Right kidney (tissue), 1 donor: ENCODE measurements around the gene VWA8.
"Not testable (repeated sequence)": the region's sequence is repeated elsewhere in the genome, so short reads cannot be mapped to it uniquely, and the experiment has no call there.

Experiments used
- DNase-seq: peaks from one replicate; pipeline ENCODE4 v3.0.0-alpha.2; 2016

The VWA8 gene

GRCh38 chr13:41922894-41923293 is 38.0 kb downstream of the VWA8 start:
- not testable (repeated sequence) for DNase-seq

DNA sequence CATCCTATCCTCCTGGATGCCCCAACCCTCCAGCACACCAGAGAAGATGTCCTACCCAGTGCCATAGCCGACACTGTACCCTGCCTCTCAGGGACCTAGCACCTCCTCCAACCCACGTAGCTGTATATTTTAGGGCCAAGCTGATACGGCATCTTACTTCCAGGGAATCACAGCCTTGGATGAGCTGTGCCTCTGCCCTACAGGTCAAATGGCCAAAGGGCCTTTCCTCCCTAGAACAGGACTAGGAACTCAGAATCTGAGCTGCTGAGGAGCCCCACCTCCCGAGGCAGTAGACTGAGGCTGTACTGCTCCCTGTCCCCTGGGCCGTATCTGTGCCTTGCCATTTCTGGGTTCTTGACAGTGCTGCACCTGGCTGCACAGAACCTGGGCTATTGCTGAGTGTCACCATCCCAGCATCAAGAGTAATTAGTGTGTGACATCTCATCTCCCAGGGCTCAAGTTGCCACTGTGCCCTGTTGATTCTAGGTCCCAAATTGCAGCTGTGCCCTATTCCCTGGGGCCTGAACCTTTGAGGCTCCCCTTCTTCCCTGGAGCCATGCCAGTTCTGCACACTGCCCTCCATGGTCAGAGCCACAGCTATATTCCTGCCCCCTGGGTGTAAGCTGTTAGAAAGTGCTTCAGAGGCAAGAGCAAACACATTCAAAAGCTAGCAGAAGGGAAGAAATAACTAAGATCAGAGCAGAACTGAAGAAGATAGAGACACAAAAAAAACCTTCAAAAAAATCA is 41.0 kb downstream of the VWA8 start:
- no peak for DNase-seq

DNA sequence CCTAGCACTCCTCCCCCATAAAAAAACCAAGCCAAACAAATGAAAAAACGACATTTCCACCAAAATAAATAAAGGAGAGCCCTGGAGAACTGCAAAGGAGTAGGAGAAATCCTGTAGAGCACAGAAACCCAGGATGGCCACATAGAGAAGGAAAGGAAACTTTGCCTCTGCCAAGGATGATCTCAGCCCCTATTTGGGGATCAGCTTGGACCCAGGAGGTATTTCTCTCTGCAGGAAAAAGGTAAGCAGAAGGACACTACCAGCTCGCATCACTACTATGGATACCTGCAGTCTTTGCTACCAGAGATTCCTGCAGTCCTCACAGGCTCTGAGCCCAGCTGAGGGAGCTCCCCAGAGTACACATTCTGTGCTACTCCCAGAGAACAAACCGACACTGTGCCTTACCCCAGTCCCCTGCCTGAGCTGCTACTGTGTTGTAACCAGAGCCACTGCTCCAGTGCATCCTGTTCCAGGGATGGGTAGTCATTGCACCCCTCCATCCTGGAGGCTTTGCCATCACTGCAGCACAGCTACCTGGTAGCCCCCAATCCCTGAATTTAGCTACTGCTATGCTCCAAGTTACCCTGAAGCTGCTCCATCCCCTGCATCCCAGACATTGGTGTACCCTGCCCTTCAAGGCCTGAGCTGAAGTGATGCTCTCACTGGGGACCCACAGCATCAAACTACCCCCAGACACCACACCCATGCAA is 41.7 kb downstream of the VWA8 start:
- no peak for DNase-seq

DNA sequence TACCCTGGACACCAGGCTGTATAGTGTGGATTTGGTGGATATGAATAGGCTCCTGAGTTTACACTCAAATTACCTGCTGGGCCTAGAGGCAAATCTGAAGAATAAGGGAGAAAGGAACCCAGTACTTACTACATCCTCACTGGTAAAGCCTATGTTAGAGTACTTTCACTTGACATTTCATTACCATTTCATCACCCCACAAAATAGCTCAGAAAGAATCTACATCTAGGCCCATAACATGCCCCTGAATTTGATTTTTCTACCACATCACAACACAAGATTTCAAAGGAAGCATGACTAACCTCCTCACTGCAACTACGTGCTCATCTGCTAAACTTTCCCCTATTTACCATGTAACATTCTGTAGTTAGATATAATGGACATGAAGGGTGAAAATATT is 43.3 kb downstream of the VWA8 start:
- DNase-seq, result no peak

- no peak for DNase-seq
These were observed 44.5 kb downstream of the VWA8 start for GRCh38 chr13:41916173-41916954.

DNA sequence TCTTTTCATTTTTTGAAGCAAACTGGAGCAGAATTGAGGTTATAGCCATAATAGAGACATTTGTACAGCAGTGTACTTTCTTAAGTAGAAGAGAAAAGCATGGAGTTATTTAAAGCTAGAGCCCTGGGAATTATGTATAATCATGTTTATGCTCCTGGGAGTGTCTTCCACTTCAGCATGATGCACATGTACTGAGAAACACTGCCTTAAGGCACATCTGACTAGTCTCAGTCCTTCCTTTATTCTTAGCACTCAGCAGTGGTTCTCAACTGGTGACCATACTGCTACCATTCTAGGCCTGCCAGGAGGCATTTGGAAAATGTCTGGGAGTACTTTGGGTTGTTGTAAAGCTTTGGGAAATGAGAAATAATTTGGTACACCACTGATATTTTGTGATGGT is 45.8 kb downstream of the VWA8 start:
- DNase-seq, result no peak

DNA sequence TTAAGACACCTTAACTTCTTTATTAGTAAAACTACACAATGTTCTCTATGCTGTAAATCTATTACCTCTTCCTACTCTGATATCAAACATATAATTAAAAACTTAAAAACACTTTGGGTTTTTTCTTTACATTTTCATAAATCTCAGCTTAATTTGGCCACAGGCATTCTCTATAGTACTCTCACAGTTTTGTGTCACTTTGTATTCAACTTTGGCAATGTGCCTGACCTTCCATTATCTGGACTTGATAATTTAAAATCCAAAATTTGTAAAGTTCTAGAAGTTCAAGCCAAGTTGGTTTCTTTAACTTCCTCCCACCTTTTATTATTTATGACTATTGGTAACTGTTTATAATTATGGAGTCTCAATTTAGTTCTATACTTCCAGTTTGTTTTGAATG is 46.4 kb downstream of the VWA8 start:
- DNase-seq, result no peak

GRCh38 chr13:41909506-41909905 is 51.4 kb downstream of the VWA8 start:
- DNase-seq, result no peak

DNA sequence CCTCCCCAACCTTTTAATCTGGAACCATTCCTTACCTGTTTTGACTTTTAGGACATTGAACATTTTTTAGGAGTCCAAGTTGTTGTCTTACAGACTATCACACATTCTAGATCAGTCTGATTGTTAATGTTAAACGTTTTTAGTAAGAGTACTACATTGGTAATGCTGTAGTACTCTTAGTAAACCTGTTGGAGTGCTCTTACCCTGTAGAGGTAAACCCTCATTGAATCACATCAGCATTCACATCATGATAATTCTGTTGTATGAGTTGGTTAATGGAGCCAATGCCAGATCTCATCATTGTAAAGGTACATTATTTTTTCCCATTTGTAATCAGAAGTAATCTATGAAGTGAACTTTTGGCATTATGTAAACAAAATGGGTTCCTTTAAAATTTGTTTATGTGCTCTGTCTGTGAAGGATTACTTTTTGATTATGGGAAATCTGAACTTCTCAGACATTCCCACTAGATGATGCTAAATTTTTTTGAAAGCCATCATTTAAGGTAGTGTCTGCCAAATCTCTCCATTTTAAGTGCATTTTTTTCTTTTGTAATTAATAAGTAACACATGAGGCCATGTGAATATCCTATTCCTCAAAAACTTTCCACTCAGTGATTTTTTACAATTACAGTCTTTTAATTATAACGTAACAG is 55.2 kb downstream of the VWA8 start:
- DNase-seq, result no peak

DNA sequence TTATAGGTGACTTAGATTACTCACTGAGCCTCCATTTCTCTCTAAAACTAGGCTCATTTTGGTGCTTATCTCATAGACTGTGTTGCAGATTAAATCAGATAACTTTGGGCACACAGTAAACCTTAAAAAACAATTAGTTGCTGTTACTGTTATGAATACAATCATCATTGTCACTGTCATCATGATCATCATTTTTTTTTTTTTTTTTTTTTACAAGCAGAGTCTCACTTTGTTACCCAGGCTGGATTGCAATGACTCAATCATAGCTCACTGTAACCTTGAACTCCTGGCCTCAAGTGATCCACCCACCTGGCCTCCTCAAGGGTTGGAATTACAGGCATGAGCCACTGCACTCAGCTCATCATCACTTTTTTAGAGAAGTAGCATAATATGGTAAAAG is 60.0 kb downstream of the VWA8 start:
- DNase-seq, result no peak

DNA sequence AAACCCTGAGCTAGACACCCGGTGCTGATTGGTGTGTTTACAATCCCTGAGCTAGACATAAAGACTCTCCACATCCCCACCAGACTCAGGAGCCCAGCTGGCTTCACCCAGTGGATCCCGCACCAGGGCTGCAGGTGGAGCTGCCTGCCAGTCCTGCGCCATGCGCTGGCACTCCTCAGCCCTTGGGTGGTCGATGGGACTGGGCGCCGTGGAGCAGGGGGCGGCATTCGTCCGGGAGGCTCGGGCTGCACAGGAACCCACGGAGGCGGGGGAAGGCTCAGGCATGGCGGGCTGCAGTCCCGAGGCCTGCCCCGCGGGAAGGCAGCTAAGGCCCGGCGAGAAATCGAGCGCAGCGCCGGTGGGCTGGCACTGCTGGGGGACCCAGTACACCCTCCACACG is 62.5 kb downstream of the VWA8 start:
- not testable (repeated sequence) for DNase-seq

GRCh38 chr13:41897126-41897525 is 63.8 kb downstream of the VWA8 start:
- DNase-seq, result no peak

DNA sequence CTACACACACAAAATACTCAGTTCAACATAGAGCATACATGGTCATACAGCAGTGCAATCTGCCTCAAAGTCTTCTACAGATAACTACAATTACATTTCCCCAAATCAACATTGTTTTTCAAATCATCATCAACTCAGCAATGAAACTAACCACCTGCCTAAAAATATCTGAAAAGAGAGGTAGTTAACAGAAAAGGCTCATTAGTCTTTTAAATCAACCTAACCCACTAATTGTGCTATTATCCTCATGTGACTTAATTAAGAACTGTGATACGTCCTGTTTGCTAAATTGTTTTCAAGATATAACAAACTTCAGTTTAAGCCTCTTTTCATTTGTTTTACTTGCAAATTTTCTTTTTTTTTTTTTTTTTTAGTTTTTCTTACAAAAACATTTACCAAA is 65.4 kb downstream of the VWA8 start:
- no peak for DNase-seq

GRCh38 chr13:41891119-41891518 is 69.8 kb downstream of the VWA8 start:
- DNase-seq, result no peak

GRCh38 chr13:41883147-41883546 is 77.8 kb downstream of the VWA8 start:
- no peak for DNase-seq

GRCh38 chr13:41881890-41882289 is 79.0 kb downstream of the VWA8 start:
- not testable (repeated sequence) for DNase-seq

DNA sequence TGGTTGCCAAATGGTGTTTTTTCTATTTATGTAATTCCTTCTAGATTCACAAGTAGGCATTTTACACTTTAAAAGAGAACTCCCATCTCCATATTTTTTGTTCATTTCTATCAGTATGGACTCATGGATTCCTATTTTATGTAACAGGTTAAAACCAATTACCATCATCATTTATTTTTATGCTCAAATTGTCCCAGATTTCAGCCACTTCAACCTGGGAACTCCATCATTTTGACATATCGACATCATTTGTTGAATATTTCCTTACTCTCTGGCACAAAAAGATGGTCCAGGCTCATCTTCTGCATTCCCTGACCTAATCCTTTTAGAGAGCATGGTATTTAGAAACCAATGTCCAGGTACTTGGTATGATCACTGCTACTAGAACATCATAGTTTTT is 79.9 kb downstream of the VWA8 start:
- no peak for DNase-seq

DNA sequence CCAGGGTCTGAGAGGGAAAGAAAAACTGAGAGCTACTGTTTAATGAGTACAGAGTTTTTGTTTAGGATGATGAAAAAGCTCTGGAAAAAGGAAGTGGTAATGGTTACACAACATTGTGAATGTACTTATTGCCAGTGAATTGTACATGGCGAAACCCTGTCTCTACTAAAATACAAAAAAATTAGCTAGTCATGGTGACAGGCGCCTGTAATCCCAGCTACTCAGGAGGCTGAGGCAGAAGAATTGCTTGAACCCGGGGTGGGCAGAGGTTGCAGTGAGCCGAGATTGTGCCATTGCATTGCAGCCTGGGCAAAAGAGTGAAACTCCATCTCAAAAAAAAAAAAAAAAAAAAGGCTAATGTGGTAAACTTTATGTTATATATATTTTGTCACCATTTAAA is 96.3 kb downstream of the VWA8 start:
- DNase-seq, result no peak

GRCh38 chr13:41862659-41863058 is 98.2 kb downstream of the VWA8 start:
- DNase-seq, result not testable (repeated sequence)

DNA sequence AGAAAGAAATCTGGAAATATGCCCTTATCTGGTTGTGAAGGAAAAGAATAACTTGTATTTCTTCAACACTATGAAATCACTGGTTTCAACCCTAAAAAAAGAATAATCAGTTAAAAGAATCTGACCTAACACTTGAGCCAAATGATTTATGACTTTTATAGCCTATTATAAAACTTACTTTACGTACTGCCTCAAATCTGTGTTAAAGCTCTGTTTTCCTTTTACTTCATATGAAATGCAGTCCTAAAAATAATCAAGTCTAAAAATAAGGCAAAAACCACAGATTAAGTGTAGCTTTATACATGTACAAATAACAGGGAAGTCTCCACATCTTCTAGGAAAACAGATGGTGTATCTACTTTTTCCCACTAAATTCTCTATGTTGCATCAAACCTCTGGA is 101.3 kb downstream of the VWA8 start:
- DNase-seq, result no peak

GRCh38 chr13:41858780-41859179 is 102.1 kb downstream of the VWA8 start:
- no peak for DNase-seq

DNA sequence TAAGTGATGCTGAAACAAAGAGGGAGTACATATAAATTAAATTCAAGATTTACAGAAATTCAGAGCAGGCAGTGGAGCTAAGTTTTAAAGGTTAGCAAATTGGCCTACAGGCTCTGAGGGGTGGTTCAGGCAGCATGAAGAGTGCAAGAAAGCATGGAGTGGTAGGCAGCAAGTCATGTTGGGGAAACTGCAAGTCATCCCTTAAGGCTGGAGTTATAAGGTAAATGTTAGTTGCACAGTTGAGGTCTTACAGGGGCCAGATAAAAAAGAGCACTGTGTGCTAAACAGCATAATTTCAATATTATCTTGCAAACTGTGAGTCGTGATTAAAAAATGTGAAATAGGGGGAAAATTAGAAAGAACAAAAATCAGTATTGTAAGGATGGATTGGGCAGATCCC is 106.2 kb downstream of the VWA8 start:
- DNase-seq, result no peak

DNA sequence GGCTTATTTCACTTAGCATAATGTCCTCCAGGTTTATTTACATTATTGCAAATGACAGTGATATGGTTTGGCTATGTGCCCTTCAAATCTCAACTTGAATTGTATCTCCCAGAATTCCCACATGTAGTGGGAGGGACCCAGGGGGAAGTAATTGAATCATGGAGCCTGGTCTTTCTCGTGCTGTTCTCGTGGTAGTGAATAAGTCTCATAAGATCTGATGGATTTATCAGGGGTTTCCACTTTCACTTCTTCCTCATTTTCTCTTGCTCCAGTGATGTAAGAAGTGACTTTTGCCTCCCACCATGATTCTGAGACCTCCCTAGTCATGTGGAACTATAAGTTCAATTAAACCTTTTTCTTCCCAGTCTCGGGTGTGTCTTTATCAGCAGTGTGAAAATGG is 109.6 kb downstream of the VWA8 start:
- no peak for DNase-seq
